Measurements from ENCODE around the gene LGALS3BP. TPM values are rescaled to one million over a fixed set of nuclear protein-coding genes. Genes with fewer than 3 reads are reported as not detected.

The LGALS3BP gene
- total RNA-seq, 4 donors from 2014 or later = 193 to 443 (median 390) TPM

GRCh38 chr17:78970834-78971755, 8.6 kb downstream of the LGALS3BP start:
- no peaks in the 10 kb centered on the region for H3K36me3 ChIP-seq
- no peak overlapping the region for H3K4me3 ChIP-seq (replicated peaks in 1 of 3)
- intact Hi-C loops (cut with DNase I) = loop anchor here (2.0 to 5.0 kb wide), 2 partner anchors 49 to 104 kb away; no protein-coding TSS in a partner anchor
- no peaks in the 10 kb centered on the region for H3K9me3 ChIP-seq
- peaks cover 23 to 29% of the 10 kb centered on the region in 2 donors for H3K4me1 ChIP-seq
- H3K27me3 ChIP-seq = no peaks in the 10 kb centered on the region
- peak in 1 of 2 donors; percentile 20 for TF ChIP-seq POLR2A (IDR thresholded peaks at IDR 0.05)
- TF ChIP-seq, protein P1, sequence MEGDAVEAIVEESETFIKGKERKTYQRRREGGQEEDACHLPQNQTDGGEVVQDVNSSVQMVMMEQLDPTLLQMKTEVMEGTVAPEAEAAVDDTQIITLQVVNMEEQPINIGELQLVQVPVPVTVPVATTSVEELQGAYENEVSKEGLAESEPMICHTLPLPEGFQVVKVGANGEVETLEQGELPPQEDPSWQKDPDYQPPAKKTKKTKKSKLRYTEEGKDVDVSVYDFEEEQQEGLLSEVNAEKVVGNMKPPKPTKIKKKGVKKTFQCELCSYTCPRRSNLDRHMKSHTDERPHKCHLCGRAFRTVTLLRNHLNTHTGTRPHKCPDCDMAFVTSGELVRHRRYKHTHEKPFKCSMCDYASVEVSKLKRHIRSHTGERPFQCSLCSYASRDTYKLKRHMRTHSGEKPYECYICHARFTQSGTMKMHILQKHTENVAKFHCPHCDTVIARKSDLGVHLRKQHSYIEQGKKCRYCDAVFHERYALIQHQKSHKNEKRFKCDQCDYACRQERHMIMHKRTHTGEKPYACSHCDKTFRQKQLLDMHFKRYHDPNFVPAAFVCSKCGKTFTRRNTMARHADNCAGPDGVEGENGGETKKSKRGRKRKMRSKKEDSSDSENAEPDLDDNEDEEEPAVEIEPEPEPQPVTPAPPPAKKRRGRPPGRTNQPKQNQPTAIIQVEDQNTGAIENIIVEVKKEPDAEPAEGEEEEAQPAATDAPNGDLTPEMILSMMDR (IDR thresholded peaks at IDR 0.05) = peak; percentile 77 to 95 (median 88)
- peak; percentile 87 to 88 for DNase-seq
- 28 to 32% methylated on average over 12 to 24 of the region's 33 CpGs for WGBS, 2 donors
- peak overlapping the region; percentile 45 to 81 (median 51) for H3K27ac ChIP-seq

DNA sequence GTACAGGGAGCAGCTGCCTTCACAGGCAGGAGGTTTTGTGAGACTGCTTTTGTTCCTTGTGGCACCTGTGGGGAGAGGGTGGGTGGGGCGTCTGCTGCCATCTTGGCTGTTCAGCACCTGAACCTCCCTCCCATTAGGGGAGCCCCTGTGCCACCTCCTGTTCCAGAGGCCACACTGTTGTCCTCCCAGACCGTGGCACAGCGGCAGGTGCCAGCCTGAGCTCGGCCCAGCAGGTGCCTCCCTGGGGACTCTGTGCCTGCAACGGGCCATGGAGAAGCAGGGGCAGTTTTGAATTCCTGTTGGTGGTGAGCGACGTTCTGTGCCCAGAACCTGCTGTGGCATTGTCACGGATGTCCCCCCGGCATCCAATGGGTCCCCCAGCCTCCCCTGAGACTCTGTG, 9.9 kb downstream of the LGALS3BP start:
- 84 to 88% methylated on average over 5 to 9 of the region's 9 CpGs for WGBS, 2 donors
- intact Hi-C loops (cut with DNase I) = loop anchor here (2.0 to 5.0 kb wide), 2 partner anchors 48 to 103 kb away; no protein-coding TSS in a partner anchor
- H3K36me3 ChIP-seq = no peaks in the 10 kb centered on the region
- peaks cover 19 to 21% of the 10 kb centered on the region in 2 donors for H3K4me1 ChIP-seq
- no peaks in the 10 kb centered on the region for H3K27me3 ChIP-seq
- DNase-seq = no peak
- TF ChIP-seq, protein P1 (IDR thresholded peaks at IDR 0.05) = no peak
- TF ChIP-seq POLR2A (IDR thresholded peaks at IDR 0.05) = no peak
- H3K9me3 ChIP-seq = no peaks in the 10 kb centered on the region
- no peak overlapping the region for H3K4me3 ChIP-seq (replicated peaks in 1 of 3)
- H3K27ac ChIP-seq = no peak overlapping the region

DNA sequence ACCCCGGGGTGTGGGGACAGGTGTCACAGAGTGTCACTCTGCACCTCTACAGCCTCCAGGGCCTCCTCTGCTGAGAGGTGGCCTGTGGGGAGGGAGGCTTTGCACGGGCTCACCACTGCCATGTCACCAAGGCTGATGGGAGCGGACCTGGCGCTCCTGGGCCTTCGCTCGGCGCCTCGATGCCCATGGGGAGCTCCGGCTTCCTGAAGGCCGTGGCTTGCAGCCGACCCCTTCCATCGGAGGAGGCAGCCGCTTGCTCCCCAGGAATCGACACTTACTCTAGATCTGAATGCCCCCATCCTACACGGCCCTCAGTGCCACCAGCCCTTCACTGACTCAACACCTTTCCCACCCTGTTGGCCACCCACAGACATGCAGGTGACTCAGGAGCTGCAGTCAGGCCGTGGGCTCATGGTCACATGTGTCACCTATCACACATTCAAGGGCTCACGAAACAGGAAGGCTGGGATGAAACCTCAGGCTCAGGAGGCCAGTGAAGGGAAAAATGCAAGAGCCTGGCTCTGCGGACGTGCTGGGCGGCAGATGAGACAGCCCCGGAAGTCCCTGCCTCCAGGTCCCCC, 11.9 kb downstream of the LGALS3BP start:
- H3K4me1 ChIP-seq = peaks cover 7 to 14% of the 10 kb centered on the region in 2 donors
- H3K9me3 ChIP-seq = no peaks in the 10 kb centered on the region
- no peaks in the 10 kb centered on the region for H3K36me3 ChIP-seq
- no peak for DNase-seq
- no peaks in the 10 kb centered on the region for H3K27me3 ChIP-seq
- intact Hi-C loops (cut with DNase I) = no loop called here
- TF ChIP-seq POLR2A (IDR thresholded peaks at IDR 0.05) = no peak
- TF ChIP-seq, protein P1 (IDR thresholded peaks at IDR 0.05) = no peak
- H3K4me3 ChIP-seq (replicated peaks in 1 of 3) = no peak overlapping the region
- WGBS, 2 donors = 89 to 95% methylated on average over 7 to 13 of the region's 21 CpGs
- H3K27ac ChIP-seq = no peak overlapping the region

GRCh38 chr17:78966910-78967600, 12.7 kb downstream of the LGALS3BP start:
- Histone ChIP-seq H3K9me3 (no peaks in the 10 kb centered on the region), H3K27ac (no peak overlapping the region), H3K36me3 (no peaks in the 10 kb centered on the region), H3K4me1 (peaks cover 7 to 14% of the 10 kb centered on the region in 2 donors), H3K27me3 (no peaks in the 10 kb centered on the region), H3K4me3 (replicated peaks in 1 of 3) (no peak overlapping the region)
- DNase-seq = no peak
- intact Hi-C loops (cut with DNase I) = no loop called here
- WGBS, 2 donors = 90 to 98% methylated on average over 14 to 19 of the region's 23 CpGs
- TF ChIP-seq, protein P1 (IDR thresholded peaks at IDR 0.05) = no peak
- TF ChIP-seq POLR2A (IDR thresholded peaks at IDR 0.05) = no peak
